Progenitor cell of endocrine pancreas (in vitro differentiated cells): ENCODE measurements around the gene SYNC. TPM values are rescaled to one million over a fixed set of nuclear protein-coding genes. Genes with fewer than 3 reads are reported as not detected.
A peak's percentile ranks its signal among the peaks of the same experiment; 100 is the strongest.
"Not testable (repeated sequence)": the region's sequence is repeated elsewhere in the genome, so short reads cannot be mapped to it uniquely, and the experiment has no call there.

Experiments
- DNase-seq: peaks from one replicate; pipeline ENCODE4 v3.0.0; 2021; ENCODE audit warnings: low spot score; ENCODE audit not compliant: unreplicated experiment
- H3K27ac Mint-ChIP-seq: 2 replicates; pipeline ENCODE4 v1.8.0; 2021; ENCODE audit warnings: mild to moderate bottlenecking, moderate library complexity, mixed read lengths
- H3K27me3 Mint-ChIP-seq: 2 replicates; pipeline ENCODE4 v1.8.0; 2021; ENCODE audit warnings: mixed read lengths
- H3K36me3 Mint-ChIP-seq: 2 replicates; pipeline ENCODE4 v1.8.0; 2022; ENCODE audit warnings: mixed read lengths; ENCODE audit not compliant: insufficient read depth
- H3K4me1 Mint-ChIP-seq: 2 replicates; pipeline ENCODE4 v1.8.0; 2021; ENCODE audit warnings: low read depth, mixed read lengths
- H3K4me3 Mint-ChIP-seq: 2 replicates; pipeline ENCODE4 v1.8.0; 2021; ENCODE audit warnings: low read depth, mild to moderate bottlenecking, moderate library complexity, mixed read lengths
- H3K9me3 Mint-ChIP-seq: 2 replicates; pipeline ENCODE4 v1.8.0; 2021; ENCODE audit warnings: low read depth, mixed read lengths
- total RNA-seq: library from RNA; stranded (reverse); gene quantifications from 2 replicates; pipeline ENCODE4 v1.2.1, GENCODE V29; 2021
- TF ChIP-seq, protein P1 (sequence below): fragments of 200-600 bp; sonication (generic); IDR thresholded peaks from one replicate; pipeline ENCODE4 v1.5.0; 2021; ENCODE audit warnings: antibody characterized with exemption, mild to moderate bottlenecking; ENCODE audit not compliant: unreplicated experiment

Gene SYNC
- total RNA-seq, 1 donor from 2014 or later: not detected

- Mint-ChIP-seq H3K4me1 (peaks cover 8% of the 10 kb centered on the region), H3K4me3 (no peak overlapping the region), H3K27me3 (peaks cover 28% of the 10 kb centered on the region), H3K27ac (no peak overlapping the region), H3K36me3 (no peaks in the 10 kb centered on the region), H3K9me3 (no peaks in the 10 kb centered on the region)
- TF ChIP-seq, protein P1, sequence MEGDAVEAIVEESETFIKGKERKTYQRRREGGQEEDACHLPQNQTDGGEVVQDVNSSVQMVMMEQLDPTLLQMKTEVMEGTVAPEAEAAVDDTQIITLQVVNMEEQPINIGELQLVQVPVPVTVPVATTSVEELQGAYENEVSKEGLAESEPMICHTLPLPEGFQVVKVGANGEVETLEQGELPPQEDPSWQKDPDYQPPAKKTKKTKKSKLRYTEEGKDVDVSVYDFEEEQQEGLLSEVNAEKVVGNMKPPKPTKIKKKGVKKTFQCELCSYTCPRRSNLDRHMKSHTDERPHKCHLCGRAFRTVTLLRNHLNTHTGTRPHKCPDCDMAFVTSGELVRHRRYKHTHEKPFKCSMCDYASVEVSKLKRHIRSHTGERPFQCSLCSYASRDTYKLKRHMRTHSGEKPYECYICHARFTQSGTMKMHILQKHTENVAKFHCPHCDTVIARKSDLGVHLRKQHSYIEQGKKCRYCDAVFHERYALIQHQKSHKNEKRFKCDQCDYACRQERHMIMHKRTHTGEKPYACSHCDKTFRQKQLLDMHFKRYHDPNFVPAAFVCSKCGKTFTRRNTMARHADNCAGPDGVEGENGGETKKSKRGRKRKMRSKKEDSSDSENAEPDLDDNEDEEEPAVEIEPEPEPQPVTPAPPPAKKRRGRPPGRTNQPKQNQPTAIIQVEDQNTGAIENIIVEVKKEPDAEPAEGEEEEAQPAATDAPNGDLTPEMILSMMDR: no peak
- DNase-seq: no peak
These were observed 3.9 kb upstream of the SYNC start for GRCh38 chr1:32706491-32706890.

DNA sequence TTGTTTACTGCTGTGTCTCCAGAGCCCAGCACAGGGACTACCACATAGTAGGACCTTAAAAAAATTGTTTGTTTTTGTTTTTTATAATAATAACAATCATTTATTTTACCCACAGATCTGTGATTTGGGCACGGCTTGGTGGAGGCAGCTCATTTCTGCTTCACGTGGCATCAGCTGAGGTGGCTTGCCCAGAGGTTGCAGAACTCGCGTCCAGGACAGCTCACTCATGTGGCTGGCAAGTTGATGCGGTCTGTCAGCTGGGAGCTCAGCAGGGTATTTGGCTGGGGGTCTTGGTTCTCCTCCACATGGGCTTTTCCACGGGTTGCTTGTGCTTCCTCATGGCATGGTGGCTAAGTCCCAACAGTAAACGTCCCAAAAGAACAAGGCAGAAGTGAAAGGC lies 2.9 kb upstream of the SYNC start:
- H3K4me1 Mint-ChIP-seq: peaks cover 8% of the 10 kb centered on the region
- no peak overlapping the region for H3K27ac Mint-ChIP-seq
- no peak for DNase-seq
- TF ChIP-seq, protein P1: no peak
- peaks cover 32% of the 10 kb centered on the region for H3K27me3 Mint-ChIP-seq
- H3K9me3 Mint-ChIP-seq: no peaks in the 10 kb centered on the region
- no peaks in the 10 kb centered on the region for H3K36me3 Mint-ChIP-seq
- no peak overlapping the region for H3K4me3 Mint-ChIP-seq

DNA sequence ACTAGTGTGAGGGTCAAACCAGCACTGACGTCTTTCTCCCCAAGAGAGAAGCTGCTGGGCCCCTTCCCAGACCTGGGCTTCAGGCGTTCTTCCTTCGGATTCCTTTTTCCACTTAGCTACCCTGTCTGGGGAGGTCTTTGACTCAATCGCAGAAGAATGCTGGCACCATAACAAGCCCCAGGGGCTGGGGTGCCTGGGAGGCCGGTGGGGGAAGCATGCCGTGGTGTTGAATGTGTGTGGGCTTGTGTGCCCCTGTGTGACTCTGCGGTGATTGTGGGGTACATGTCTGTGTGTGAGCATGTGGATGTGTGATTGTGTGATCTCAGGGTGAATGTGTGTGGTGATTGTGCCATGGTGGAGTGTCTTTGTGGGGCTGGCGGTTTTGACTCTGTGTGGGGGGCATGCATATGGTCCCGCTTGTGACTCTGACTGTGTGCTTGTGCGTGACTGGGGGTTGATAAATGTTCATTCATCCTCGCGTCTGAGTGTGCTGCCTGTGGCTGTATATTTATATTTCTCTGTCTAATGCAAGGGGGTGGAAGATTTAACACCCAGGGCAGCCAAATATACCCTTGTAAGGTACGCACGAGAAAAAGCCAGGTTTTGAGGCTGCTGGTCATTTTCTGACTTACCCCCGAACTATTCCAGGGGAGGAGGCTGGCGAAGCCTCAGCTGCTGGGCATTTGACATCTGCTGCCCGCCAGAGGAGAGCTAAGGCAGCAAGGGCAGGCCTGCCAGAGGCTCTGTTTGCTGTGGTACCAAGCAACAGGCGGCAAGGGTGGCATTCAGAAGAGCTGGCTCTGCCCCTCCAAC lies 1.1 kb upstream of the SYNC start:
- Mint-ChIP-seq H3K27ac (peak overlapping the region; percentile 5), H3K9me3 (no peaks in the 10 kb centered on the region), H3K27me3 (peaks cover 39% of the 10 kb centered on the region), H3K4me3 (peak overlapping the region; percentile 71), H3K4me1 (peaks cover 8% of the 10 kb centered on the region), H3K36me3 (no peaks in the 10 kb centered on the region)
- TF ChIP-seq, protein P1: no peak
- no peak for DNase-seq

GRCh38 chr1:32701951-32702598 lies 495 bp downstream of the SYNC start:
- Mint-ChIP-seq H3K9me3 (no peaks in the 10 kb centered on the region), H3K27me3 (peaks cover 39% of the 10 kb centered on the region), H3K4me1 (peaks cover 8% of the 10 kb centered on the region), H3K27ac (no peak overlapping the region), H3K36me3 (no peaks in the 10 kb centered on the region), H3K4me3 (peak overlapping the region; percentile 57)
- DNase-seq: no peak
- TF ChIP-seq, protein P1: no peak

DNA sequence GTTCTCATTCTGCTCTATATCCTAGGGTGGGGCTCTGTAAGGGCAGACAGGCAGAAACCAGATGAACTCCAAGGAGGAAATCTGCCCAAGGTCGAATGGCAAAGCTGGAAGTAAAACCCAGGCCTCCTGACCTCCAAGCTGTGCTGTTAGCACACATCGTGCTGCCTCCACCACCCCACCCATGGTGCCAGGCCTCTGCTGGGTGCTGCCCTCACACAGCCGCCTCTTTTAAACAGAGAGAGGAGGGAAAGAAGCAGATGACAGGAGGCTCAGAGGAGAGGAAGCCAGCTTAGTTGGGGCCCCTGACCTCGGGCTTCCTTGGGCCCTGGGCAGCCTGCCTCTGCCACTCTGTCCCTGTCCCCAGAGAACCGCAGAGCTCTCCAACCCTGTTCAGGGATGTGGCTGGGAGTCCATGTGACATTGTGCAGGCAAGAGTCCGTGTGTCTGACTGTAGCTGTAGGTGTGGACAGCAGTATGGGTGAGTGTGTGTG lies 1.1 kb downstream of the SYNC start:
- no peak overlapping the region for H3K27ac Mint-ChIP-seq
- no peaks in the 10 kb centered on the region for H3K36me3 Mint-ChIP-seq
- peaks cover 39% of the 10 kb centered on the region for H3K27me3 Mint-ChIP-seq
- no peaks in the 10 kb centered on the region for H3K9me3 Mint-ChIP-seq
- peaks cover 8% of the 10 kb centered on the region for H3K4me1 Mint-ChIP-seq
- DNase-seq: no peak
- TF ChIP-seq, protein P1: no peak
- peak overlapping the region; percentile 57 for H3K4me3 Mint-ChIP-seq

GRCh38 chr1:32696996-32697395 lies 5.6 kb downstream of the SYNC start:
- DNase-seq, H3K4me1 Mint-ChIP-seq, H3K36me3 Mint-ChIP-seq, H3K4me3 Mint-ChIP-seq, H3K9me3 Mint-ChIP-seq, H3K27ac Mint-ChIP-seq: not testable (repeated sequence)
- peaks cover 19% of the 10 kb centered on the region for H3K27me3 Mint-ChIP-seq
